Muscle of leg (tissue), 11 donors: ENCODE data around the gene COL28A1. TPM values are rescaled to one million over a fixed set of nuclear protein-coding genes. Genes with fewer than 3 reads are reported as not detected.

Source experiments
- DNase-seq: peaks from one replicate; pipeline ENCODE4 v3.0.0; 2013
- H3K27ac ChIP-seq: one replicate; pipeline ENCODE4 v1.5.1; 2013; ENCODE audit warnings: mild to moderate bottlenecking, low read length, control low read depth
- H3K27me3 ChIP-seq: one replicate; pipeline ENCODE4 v1.6.1; 2013; ENCODE audit warnings: low read length; ENCODE audit not compliant: control insufficient read depth, insufficient read depth
- H3K36me3 ChIP-seq: one replicate; pipeline ENCODE4 v1.6.1; 2013; ENCODE audit warnings: low read length; ENCODE audit not compliant: control insufficient read depth, insufficient read depth
- H3K4me1 ChIP-seq: one replicate; pipeline ENCODE4 v1.6.1; 2013; ENCODE audit warnings: low read length; ENCODE audit not compliant: control insufficient read depth, insufficient read depth
- H3K4me3 ChIP-seq: one replicate; pipeline ENCODE4 v1.5.1; 2013; ENCODE audit warnings: low read length, control low read depth
- H3K9me3 ChIP-seq: replicated peaks from 2 replicates; pipeline ENCODE4 v1.6.1; 2013; ENCODE audit warnings: low read depth, low read length; ENCODE audit not compliant: control insufficient read depth
- WGBS: methylation state at CpG from one replicate; pipeline ENCODE4 v1.1.5; 2013; ENCODE audit warnings: missing lambda C conversion rate; ENCODE audit not compliant: insufficient coverage; 5-methylcytosine and 5-hydroxymethylcytosine counted together
- polyA plus RNA-seq, 8 donors: library from polyadenylated mRNA; unstranded; fragments of 120-200 nt; gene quantifications; one replicate each; pipeline versions ENCODE4 v1.2.1 to v1.2.3, GENCODE V29; 2013; ENCODE audit warnings: inconsistent platforms in 1 of 8, low replicate concordance in 1 of 8; ENCODE audit not compliant: insufficient read length in 8 of 8, insufficient read depth in 1 of 8
- total RNA-seq: library from RNA; stranded (reverse); fragments of 120-200 nt; gene quantifications from one replicate; pipeline ENCODE4 v1.2.4, GENCODE V29; 2013

Gene COL28A1
- total and polyA plus RNA-seq, 9 donors = 0.34 to 1.7 (median 0.73) TPM

GRCh38 chr7:7524121-7524520 lies 11.6 kb downstream of the COL28A1 start:
- no CpG with 5 or more reads among the region's 3 CpGs for WGBS
- Histone ChIP-seq H3K27ac (no peak overlapping the region), H3K4me1 (no peaks in the 10 kb centered on the region), H3K9me3 (no peaks in the 10 kb centered on the region), H3K27me3 (no peaks in the 10 kb centered on the region), H3K4me3 (no peak overlapping the region), H3K36me3 (no peaks in the 10 kb centered on the region)
- peak; percentile 40 for DNase-seq

GRCh38 chr7:7522421-7522820 lies 13.3 kb downstream of the COL28A1 start:
- no peaks in the 10 kb centered on the region for H3K4me1 ChIP-seq
- no peak for DNase-seq
- H3K9me3 ChIP-seq = no peaks in the 10 kb centered on the region
- no peaks in the 10 kb centered on the region for H3K27me3 ChIP-seq
- no peaks in the 10 kb centered on the region for H3K36me3 ChIP-seq
- H3K4me3 ChIP-seq = no peak overlapping the region
- no CpG with 5 or more reads among the region's 3 CpGs for WGBS
- H3K27ac ChIP-seq = no peak overlapping the region

GRCh38 chr7:7521259-7521658 lies 14.4 kb downstream of the COL28A1 start:
- H3K4me3 ChIP-seq = no peak overlapping the region
- DNase-seq = no peak
- no peaks in the 10 kb centered on the region for H3K4me1 ChIP-seq
- no peaks in the 10 kb centered on the region for H3K9me3 ChIP-seq
- H3K27ac ChIP-seq = no peak overlapping the region
- 0% methylated on average over 1 of the region's 3 CpGs for whole genome bisulfite sequencing
- H3K36me3 ChIP-seq = no peaks in the 10 kb centered on the region
- H3K27me3 ChIP-seq = no peaks in the 10 kb centered on the region

- H3K36me3 ChIP-seq = no peaks in the 10 kb centered on the region
- no peak for DNase-seq
- whole genome bisulfite sequencing = no CpG with 5 or more reads among the region's 2 CpGs
- no peaks in the 10 kb centered on the region for H3K27me3 ChIP-seq
- H3K4me1 ChIP-seq = no peaks in the 10 kb centered on the region
- H3K4me3 ChIP-seq = no peak overlapping the region
- H3K9me3 ChIP-seq = no peaks in the 10 kb centered on the region
- no peak overlapping the region for H3K27ac ChIP-seq
These were observed 16.1 kb downstream of the COL28A1 start for GRCh38 chr7:7519528-7519927.

- no peak for DNase-seq
- Histone ChIP-seq H3K27me3 (no peaks in the 10 kb centered on the region), H3K4me1 (no peaks in the 10 kb centered on the region), H3K36me3 (no peaks in the 10 kb centered on the region), H3K4me3 (no peak overlapping the region), H3K27ac (no peak overlapping the region), H3K9me3 (no peaks in the 10 kb centered on the region)
- no CpG with 5 or more reads among the region's 2 CpGs for WGBS
These were observed 16.6 kb downstream of the COL28A1 start for GRCh38 chr7:7519056-7519455.

GRCh38 chr7:7517754-7518153 lies 17.9 kb downstream of the COL28A1 start:
- H3K4me3 ChIP-seq = no peak overlapping the region
- no peak overlapping the region for H3K27ac ChIP-seq
- 20% methylated on average over 1 of the region's 3 CpGs for WGBS

GRCh38 chr7:7516662-7517061 lies 19.0 kb downstream of the COL28A1 start:
- H3K9me3 ChIP-seq = no peaks in the 10 kb centered on the region
- no CpG with 5 or more reads among the region's 1 CpG for WGBS
- H3K36me3 ChIP-seq = no peaks in the 10 kb centered on the region
- no peak overlapping the region for H3K27ac ChIP-seq
- no peaks in the 10 kb centered on the region for H3K27me3 ChIP-seq
- DNase-seq = no peak
- H3K4me3 ChIP-seq = no peak overlapping the region
- H3K4me1 ChIP-seq = no peaks in the 10 kb centered on the region

More at GRCh38 chr7:7517754-7518153, 17.9 kb downstream of the COL28A1 start:
- no peak for DNase-seq
- no peaks in the 10 kb centered on the region for H3K36me3 ChIP-seq
- no peaks in the 10 kb centered on the region for H3K4me1 ChIP-seq
- H3K9me3 ChIP-seq = no peaks in the 10 kb centered on the region
- no peaks in the 10 kb centered on the region for H3K27me3 ChIP-seq

- no peak overlapping the region for H3K4me3 ChIP-seq
These were observed 19.5 kb downstream of the COL28A1 start for GRCh38 chr7:7516156-7516555.

GRCh38 chr7:7512861-7513597 lies 22.6 kb downstream of the COL28A1 start:
- no peak for DNase-seq
- H3K4me3 ChIP-seq = no peak overlapping the region
- H3K36me3 ChIP-seq = no peaks in the 10 kb centered on the region
- H3K4me1 ChIP-seq = no peaks in the 10 kb centered on the region
- no peaks in the 10 kb centered on the region for H3K27me3 ChIP-seq
- H3K27ac ChIP-seq = no peak overlapping the region
- WGBS = 67% methylated on average over 1 of the region's 4 CpGs
- no peaks in the 10 kb centered on the region for H3K9me3 ChIP-seq

More at GRCh38 chr7:7516156-7516555, 19.5 kb downstream of the COL28A1 start:
- H3K36me3 ChIP-seq = no peaks in the 10 kb centered on the region
- no peaks in the 10 kb centered on the region for H3K9me3 ChIP-seq
- H3K27me3 ChIP-seq = no peaks in the 10 kb centered on the region
- no peak for DNase-seq
- no peaks in the 10 kb centered on the region for H3K4me1 ChIP-seq
- WGBS = no CpG with 5 or more reads among the region's 2 CpGs
- no peak overlapping the region for H3K27ac ChIP-seq

GRCh38 chr7:7510794-7511193 lies 24.9 kb downstream of the COL28A1 start:
- peak overlapping the region; percentile 44 for H3K27ac ChIP-seq
- no CpG with 5 or more reads among the region's 3 CpGs for WGBS
- peaks cover 2% of the 10 kb centered on the region for H3K4me1 ChIP-seq
- H3K27me3 ChIP-seq = no peaks in the 10 kb centered on the region
- H3K36me3 ChIP-seq = no peaks in the 10 kb centered on the region
- no peaks in the 10 kb centered on the region for H3K9me3 ChIP-seq
- no peak overlapping the region for H3K4me3 ChIP-seq
- DNase-seq = peak; percentile 78
